Upper lobe of left lung (tissue), 4 donors: ENCODE measurements around the gene ANGPTL1.

Experiments
- EP300 ChIP-seq, 4 donors: sonication (generic); formaldehyde crosslinking; IDR thresholded peaks; one replicate each; pipeline ENCODE4 v1.5.1; 2017; ENCODE audit warnings: antibody characterized with exemption in 4 of 4, control low read depth in 2 of 4
- POLR2A ChIP-seq, 4 donors: fragments of 450-650 bp; IDR thresholded peaks; one replicate each; pipeline ENCODE4 v1.5.1; 2016 to 2017; ENCODE audit warnings: antibody characterized with exemption in 4 of 4, mild to moderate bottlenecking in 2 of 4
- POLR2AphosphoS5 ChIP-seq, 2 donors: sonication (generic); formaldehyde crosslinking; IDR thresholded peaks; one replicate each; pipeline ENCODE4 v1.5.1; 2017; ENCODE audit warnings: antibody characterized with exemption in 2 of 2
- TF ChIP-seq, protein P1 (sequence below), 6 experiments: fragments of 450-650 bp in 4 of 6; fragments of 200-600 bp in 2 of 6; sonication (generic) in 2 of 6; IDR thresholded peaks; one replicate each; pipeline ENCODE4 v1.5.1; 2016 to 2019; ENCODE audit warnings: antibody characterized with exemption in 6 of 6

DNA sequence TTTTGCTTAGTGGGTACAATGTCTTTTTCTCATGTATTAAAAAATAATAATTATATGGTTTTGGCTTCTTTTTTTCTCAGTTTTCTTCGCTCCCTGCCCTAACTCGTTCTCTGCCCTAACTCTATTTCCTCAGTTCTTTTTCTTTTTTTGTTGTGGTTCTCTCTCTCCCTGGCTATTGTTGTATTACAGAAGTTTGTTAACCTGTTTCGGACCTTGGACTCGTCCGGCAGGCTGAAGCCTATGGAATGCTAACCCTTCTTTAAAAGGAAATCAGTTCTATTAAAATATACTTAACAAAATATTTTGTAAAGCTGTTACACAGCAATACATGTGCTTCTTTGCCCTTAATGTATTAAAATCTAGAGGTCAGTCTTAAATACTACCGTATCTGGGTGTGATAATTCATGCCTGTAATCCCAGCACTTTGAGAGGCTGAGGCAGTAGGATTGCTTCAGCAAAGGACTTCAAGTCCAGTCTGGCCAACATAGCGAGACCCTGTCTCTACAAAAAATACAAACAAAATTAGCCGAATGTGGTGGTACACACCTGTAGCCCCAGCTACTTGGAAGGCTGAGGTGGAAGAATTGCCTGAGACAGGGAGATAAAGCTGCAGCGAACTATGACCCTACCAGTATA lies 64.1 kb downstream of the ANGPTL1 start:
- TF ChIP-seq, protein P1, sequence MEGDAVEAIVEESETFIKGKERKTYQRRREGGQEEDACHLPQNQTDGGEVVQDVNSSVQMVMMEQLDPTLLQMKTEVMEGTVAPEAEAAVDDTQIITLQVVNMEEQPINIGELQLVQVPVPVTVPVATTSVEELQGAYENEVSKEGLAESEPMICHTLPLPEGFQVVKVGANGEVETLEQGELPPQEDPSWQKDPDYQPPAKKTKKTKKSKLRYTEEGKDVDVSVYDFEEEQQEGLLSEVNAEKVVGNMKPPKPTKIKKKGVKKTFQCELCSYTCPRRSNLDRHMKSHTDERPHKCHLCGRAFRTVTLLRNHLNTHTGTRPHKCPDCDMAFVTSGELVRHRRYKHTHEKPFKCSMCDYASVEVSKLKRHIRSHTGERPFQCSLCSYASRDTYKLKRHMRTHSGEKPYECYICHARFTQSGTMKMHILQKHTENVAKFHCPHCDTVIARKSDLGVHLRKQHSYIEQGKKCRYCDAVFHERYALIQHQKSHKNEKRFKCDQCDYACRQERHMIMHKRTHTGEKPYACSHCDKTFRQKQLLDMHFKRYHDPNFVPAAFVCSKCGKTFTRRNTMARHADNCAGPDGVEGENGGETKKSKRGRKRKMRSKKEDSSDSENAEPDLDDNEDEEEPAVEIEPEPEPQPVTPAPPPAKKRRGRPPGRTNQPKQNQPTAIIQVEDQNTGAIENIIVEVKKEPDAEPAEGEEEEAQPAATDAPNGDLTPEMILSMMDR (IDR thresholded peaks at IDR 0.05), result no peak
- TF ChIP-seq POLR2A (IDR thresholded peaks at IDR 0.05) (no peak), POLR2AphosphoS5 (IDR thresholded peaks at IDR 0.05) (no peak), EP300 (IDR thresholded peaks at IDR 0.05) (no peak)
